ENCODE results near the gene CYTH4.

DNA sequence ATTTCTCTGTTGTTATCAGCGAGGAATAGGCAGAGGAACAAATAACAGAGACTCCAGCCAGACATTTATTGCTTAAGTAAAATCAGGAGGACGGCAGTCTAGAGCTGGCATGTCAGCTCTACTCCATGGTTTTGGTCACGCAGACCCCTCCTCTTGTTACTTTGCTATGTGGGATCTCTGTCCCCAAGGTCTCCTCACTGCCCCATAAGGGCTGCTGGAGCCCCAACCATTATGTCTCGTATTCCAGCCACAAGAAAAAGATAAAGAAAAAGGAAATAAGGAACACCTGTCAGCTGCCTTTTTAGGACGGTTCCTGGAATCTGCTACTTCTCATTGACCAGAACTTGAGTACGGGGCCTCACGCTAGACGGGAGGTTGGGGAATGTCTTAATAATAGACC is 74.6 kb downstream of the CYTH4 start:
- TF ChIP-seq HMG20B (CRISPR knock-in tag; conservative IDR thresholded peaks at IDR 0.05) (no peak), TBL1XR1 (IDR thresholded peaks at IDR 0.05; ENCODE audit: borderline replicate concordance, low read length, partially characterized antibody) (no peak), TCF7L2 (IDR thresholded peaks at IDR 0.05; ENCODE audit: low read depth, low read length) (no peak), CTCF (CRISPR knock-in tag; IDR thresholded peaks at IDR 0.05) (no peak), TBX2 (CRISPR knock-in tag; IDR thresholded peaks at IDR 0.05; ENCODE audit: borderline replicate concordance) (no peak), ATF2 (CRISPR knock-in tag; IDR thresholded peaks at IDR 0.05) (no peak), TARDBP (CRISPR knock-in tag; IDR thresholded peaks at IDR 0.05) (no peak), ESRRA (CRISPR knock-in tag; IDR thresholded peaks at IDR 0.05; ENCODE audit: low read depth) (no peak), NPAS2 (CRISPR knock-in tag; IDR thresholded peaks at IDR 0.05; ENCODE audit: borderline replicate concordance) (no peak), RFX5 (IDR thresholded peaks at IDR 0.05; ENCODE audit: low read depth, low read length) (no peak), BRCA1 (CRISPR knock-in tag; IDR thresholded peaks at IDR 0.05) (no peak), ZNF101 (CRISPR knock-in tag; IDR thresholded peaks at IDR 0.05; ENCODE audit: borderline replicate concordance, low read depth) (no peak)
- TF ChIP-seq, protein P1, sequence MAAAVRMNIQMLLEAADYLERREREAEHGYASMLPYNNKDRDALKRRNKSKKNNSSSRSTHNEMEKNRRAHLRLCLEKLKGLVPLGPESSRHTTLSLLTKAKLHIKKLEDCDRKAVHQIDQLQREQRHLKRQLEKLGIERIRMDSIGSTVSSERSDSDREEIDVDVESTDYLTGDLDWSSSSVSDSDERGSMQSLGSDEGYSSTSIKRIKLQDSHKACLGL (CRISPR knock-in tag; IDR thresholded peaks at IDR 0.05): no peak
- TF ChIP-seq, protein P2, sequence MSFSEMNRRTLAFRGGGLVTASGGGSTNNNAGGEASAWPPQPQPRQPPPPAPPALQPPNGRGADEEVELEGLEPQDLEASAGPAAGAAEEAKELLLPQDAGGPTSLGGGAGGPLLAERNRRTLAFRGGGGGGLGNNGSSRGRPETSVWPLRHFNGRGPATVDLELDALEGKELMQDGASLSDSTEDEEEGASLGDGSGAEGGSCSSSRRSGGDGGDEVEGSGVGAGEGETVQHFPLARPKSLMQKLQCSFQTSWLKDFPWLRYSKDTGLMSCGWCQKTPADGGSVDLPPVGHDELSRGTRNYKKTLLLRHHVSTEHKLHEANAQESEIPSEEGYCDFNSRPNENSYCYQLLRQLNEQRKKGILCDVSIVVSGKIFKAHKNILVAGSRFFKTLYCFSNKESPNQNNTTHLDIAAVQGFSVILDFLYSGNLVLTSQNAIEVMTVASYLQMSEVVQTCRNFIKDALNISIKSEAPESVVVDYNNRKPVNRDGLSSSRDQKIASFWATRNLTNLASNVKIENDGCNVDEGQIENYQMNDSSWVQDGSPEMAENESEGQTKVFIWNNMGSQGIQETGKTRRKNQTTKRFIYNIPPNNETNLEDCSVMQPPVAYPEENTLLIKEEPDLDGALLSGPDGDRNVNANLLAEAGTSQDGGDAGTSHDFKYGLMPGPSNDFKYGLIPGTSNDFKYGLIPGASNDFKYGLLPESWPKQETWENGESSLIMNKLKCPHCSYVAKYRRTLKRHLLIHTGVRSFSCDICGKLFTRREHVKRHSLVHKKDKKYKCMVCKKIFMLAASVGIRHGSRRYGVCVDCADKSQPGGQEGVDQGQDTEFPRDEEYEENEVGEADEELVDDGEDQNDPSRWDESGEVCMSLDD (CRISPR knock-in tag; IDR thresholded peaks at IDR 0.05; ENCODE audit: borderline replicate concordance): no peak
